Esophagus squamous epithelium (tissue), 4 donors: ENCODE measurements around the gene MAPK1IP1L.

Experiments
- POLR2A ChIP-seq, 4 donors: fragments of 450-650 bp; IDR thresholded peaks; one replicate each; pipeline ENCODE4 v1.6.1; 2017; ENCODE audit warnings: antibody characterized with exemption in 4 of 4, mild to moderate bottlenecking in 4 of 4, moderate library complexity in 3 of 4
- TF ChIP-seq, protein P1 (sequence below), 6 experiments: fragments of 450-650 bp in 4 of 6; fragments of 200-600 bp in 2 of 6; sonication (generic) in 2 of 6; IDR thresholded peaks; one replicate each; pipeline ENCODE4 v1.5.1; 2016 to 2019; ENCODE audit warnings: antibody characterized with exemption in 6 of 6, mild to moderate bottlenecking in 4 of 6, moderate library complexity in 4 of 6

DNA sequence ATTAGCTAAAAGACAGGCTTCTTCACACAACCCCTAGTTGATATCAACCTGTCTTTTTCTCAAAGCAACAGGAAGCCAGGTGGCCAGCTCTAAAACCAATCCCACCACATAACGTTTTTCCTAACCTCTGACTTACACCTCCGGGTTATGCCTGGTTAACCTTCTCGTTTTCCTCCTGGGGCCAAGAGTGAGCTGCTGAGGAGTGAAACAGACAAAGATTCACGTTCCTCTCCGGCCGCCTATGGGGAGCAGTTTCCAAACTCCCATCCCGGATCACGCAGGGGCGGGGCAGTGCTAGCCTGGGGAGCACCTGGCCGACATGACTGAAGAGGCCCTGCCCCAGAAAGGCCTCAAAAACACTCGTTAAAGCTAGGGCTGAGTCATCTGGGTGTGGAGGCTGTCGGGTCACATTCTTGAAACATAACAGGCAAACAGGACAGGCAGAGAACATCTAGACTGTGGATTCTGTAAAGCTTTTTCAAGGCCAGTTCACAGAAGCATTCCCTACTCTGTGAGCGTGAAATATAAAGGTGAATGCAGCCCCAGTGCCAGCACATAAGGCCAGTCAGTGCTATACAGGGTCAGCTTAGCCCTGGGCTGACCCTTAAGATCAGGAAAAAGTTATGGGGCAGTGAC, 51.7 kb downstream of the MAPK1IP1L start:
- TF ChIP-seq, protein P1, sequence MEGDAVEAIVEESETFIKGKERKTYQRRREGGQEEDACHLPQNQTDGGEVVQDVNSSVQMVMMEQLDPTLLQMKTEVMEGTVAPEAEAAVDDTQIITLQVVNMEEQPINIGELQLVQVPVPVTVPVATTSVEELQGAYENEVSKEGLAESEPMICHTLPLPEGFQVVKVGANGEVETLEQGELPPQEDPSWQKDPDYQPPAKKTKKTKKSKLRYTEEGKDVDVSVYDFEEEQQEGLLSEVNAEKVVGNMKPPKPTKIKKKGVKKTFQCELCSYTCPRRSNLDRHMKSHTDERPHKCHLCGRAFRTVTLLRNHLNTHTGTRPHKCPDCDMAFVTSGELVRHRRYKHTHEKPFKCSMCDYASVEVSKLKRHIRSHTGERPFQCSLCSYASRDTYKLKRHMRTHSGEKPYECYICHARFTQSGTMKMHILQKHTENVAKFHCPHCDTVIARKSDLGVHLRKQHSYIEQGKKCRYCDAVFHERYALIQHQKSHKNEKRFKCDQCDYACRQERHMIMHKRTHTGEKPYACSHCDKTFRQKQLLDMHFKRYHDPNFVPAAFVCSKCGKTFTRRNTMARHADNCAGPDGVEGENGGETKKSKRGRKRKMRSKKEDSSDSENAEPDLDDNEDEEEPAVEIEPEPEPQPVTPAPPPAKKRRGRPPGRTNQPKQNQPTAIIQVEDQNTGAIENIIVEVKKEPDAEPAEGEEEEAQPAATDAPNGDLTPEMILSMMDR (IDR thresholded peaks at IDR 0.05), result peak in 1 of 6 experiments; percentile 2
- peak in 1 of 4 donors; percentile 58 for TF ChIP-seq POLR2A (IDR thresholded peaks at IDR 0.05)
